Renal cortex interstitium (tissue), 11 donors: ENCODE results near the gene VGF. TPM values are rescaled to one million over a fixed set of nuclear protein-coding genes. Genes with fewer than 3 reads are reported as not detected.
A peak's percentile ranks its signal among the peaks of the same experiment; 100 is the strongest.
"Not testable (repeated sequence)": the region's sequence is repeated elsewhere in the genome, so short reads cannot be mapped to it uniquely, and the experiment has no call there.

Experiments used
- DNase-seq, 11 donors: peaks; one replicate each; pipeline ENCODE4 v3.0.0-alpha.2; 2013; ENCODE audit warnings: low read depth in 9 of 11, low spot score in 4 of 11; ENCODE audit errors: extremely low read depth in 1 of 11
- polyA plus RNA-seq, 3 donors: library from polyadenylated mRNA; unstranded; fragments of 120-200 nt; gene quantifications; one replicate each; pipeline ENCODE4 v1.2.1, GENCODE V29; 2013; ENCODE audit not compliant: insufficient read length in 3 of 3

Gene VGF
- polyA plus RNA-seq, 3 donors: 0.08 to 0.61 (median 0.17) TPM

DNA sequence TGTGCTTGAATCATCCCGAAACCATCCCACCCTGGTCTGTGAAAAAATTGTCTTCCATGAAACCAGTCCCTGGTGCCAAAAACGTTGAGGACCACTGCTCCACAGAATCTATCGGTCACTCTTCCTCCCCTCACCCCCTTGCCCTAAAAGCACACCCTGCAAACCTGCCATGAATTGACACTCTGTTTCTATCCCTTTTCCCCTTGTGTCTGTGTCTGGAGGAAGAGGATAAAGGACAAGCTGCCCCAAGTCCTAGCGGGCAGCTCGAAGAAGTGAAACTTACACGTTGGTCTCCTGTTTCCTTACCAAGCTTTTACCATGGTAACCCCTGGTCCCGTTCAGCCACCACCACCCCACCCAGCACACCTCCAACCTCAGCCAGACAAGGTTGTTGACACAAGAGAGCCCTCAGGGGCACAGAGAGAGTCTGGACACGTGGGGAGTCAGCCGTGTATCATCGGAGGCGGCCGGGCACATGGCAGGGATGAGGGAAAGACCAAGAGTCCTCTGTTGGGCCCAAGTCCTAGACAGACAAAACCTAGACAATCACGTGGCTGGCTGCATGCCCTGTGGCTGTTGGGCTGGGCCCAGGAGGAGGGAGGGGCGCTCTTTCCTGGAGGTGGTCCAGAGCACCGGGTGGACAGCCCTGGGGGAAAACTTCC, 39.2 kb downstream of the VGF start:
- DNase-seq: peak in 1 of 11 donors; percentile 38

DNA sequence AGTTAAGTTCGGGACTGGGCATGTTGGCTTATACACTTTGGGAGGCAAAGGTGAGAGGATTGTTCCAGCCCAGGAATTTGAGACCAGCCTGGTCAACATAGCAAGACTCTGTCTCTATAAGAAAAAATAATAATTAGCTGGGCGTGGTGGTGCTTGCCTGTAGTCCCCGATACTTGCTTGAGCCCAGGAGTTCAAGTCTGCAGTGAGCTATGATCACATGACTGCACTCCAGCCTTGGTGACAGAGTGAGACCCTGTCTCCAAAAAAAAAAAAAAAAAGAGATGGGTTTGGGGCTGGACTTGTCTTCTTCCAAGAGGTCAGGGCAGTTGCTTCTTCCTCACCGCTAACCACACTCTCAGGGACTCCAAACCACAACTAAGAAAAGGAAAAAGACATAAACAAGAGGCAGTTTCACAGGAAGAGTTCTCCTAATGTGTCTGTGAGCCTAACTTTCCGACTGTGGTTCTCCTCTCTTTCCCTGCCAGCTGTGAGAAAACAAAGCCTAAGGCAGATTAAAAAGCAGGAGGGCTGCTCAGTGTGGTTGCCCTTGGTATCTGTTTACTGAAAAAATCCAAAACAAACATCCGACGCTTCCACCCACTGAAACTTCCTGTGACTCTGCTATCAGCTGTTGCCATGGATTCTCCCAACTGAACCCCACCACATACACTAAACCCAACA, 40.9 kb downstream of the VGF start:
- peak in 2 of 11 donors; percentile 36 to 41 for DNase-seq

DNA sequence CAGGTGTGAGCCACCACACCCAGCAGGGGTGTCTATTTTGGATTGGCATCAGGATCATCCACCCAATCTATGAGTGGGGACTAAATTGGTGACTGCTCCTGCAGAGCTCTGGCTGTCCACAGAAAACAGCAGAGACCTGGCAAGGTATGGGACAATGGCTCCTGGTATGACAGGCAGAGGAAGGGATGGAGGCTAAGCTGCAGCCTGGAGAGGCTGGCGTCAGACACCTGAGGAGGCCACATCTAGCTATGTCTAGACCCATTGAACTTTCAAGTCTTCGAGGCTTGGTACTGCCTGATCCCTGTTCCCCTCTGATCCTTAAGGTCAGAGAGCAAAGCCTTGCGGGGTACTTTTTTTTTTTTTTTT, 41.7 kb downstream of the VGF start:
- DNase-seq: no peak

DNA sequence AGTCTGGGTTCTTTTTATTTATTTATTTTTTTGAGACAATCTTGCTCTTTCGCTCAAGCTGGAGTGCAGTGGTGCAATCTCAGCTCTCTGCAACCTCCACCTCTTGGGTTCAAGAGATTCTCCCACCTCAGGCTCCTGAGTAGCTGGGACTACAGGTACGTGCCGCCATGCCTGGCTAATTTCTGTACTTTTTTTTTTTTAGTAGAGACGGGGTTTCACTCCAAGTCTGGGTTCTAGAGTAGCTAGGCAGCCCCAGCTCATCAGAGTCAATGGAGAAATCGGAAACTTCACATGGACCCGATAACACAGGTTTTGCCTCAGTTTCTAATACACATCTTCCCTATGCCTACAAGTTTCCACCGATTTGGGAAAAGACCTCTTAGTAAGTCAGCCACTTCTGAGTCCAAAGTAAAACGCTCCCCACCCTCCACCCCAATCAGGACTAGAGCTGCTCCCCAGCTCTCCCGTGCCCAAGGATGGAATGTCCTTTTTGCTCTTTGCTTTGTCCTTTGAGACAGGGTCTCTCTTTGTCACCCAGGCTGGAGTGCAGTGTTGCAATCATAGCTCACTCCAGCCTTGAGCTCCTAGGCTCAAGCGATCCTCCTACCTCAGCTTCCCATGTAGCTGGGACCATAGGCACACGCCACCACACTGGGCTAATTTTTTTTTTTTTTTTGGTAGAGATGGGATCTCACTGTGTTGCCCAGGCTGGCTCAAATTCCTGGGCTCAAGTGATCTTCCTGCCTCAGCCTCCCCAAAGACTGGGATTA, 42.3 kb downstream of the VGF start:
- DNase-seq: no peak

DNA sequence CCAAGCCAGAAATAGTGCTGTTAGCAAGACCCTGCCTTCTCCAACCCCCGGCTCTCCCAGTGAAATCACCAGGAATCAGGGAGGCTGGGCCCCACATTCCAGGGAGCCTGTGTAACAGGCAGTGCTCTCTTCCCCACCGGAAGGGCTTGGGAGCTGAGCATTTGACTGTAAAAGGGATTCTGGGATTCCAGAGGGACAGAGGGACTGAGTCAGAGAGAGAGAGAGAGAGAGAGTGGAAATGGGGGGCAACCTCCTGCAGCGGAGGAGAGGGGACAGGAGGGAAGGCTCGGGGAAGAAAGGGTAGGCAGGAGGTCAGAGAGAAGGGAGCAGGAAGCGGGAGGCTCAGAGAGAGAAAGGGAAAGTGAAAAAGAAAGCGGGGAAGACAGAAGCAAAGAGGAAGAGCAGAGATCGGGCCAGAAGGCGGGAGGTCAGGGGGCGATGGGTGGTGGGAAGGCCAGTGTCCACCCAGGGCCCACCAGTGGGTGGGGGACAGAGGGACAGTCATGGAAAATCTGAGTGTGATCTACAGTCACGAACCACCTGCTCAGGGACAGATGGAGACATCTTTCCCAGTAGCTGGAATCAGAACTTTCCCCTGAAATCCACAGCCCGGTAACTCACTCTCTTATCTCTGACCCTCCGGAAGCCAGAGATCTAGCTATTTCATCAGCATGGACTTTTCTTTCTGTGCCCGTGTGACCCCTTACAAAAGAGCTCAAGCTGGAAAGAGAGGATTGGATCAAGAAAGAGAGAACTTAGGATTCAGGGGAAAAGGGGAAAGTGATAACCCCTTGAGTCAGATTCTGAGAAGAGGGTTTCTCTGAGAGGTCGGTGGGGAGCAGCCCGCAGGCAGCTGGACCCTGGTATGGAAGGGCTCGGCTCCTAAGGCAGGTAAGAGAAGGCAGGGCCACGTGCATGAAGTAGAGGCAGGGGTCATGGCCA, 43.1 kb downstream of the VGF start:
- DNase-seq: peak; percentile 68 to 91 (median 81)

DNA sequence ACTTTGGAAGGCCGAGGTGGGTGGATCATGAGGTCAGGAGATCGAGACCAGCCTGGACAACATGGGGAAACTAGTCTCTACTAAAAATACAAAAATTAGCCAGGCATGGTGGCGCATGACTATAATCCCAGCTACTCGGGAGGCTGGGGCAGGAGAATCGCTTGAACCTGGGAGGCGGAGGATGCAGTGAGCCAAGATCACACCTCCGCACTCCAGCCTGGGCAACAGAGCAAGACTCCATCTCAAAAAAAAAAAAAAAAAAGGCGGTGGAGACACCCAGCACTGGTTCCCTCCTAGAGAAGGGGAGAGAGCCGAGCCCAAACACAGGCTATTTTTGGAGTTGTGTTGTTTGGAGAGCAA, 43.8 kb downstream of the VGF start:
- not testable (repeated sequence) for DNase-seq

DNA sequence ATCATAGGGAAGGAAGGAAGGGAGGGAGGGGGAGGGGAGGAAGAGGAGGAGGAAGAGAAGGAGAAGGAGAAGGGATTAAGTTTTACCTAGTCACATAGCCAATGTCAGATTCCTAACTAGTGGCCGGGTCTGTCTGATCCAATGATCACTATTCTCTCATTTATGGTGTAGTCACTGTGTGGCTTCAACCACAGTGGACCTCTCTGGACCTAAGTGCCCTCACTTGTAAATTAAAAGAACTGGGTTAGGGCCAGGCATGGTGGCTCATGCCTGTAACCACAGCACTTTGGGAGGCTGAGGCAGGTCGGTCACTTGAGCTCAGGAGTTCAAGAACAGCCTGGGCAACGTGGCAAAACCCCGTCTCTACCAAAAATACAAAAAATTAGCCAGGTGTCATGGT, 45.1 kb downstream of the VGF start:
- no peak for DNase-seq

DNA sequence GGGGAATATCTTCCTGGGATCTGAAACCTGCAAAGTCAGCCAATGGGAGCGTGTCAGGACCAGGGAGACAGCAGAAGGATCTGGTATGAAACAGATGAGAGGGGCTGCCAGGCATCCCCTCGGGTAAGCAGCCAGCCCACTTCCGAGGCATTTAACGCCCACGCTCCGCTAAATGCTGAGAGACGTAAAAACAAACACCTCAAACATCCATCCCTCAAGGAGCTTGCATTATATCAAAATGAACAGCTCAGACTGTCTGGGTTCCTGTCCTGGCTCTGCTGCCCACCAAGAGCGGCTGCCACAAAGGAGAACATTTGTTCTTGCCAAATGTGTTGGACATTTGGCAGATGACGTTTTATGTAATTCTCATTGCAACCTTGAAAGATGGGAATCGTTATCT, 45.5 kb downstream of the VGF start:
- DNase-seq: no peak

DNA sequence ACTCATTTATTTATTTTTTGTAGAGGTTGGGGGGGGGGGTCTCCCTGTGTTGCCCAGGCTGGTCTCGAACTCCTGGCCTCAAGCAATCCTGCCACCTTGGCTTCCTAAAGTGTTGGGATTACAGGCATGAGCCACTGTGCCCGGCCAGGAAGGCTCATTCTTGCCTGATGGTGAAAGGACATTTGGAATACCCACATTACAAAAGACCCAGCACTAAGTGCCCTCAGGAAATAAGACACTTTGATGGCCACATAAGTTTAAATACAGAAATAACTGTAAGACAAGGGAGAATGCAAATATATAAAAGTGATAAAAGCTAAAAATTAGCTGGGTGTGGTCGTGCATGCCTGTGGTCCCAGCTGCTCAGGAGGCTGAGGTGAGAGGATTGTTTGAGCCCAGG, 46.5 kb downstream of the VGF start:
- DNase-seq: no peak

DNA sequence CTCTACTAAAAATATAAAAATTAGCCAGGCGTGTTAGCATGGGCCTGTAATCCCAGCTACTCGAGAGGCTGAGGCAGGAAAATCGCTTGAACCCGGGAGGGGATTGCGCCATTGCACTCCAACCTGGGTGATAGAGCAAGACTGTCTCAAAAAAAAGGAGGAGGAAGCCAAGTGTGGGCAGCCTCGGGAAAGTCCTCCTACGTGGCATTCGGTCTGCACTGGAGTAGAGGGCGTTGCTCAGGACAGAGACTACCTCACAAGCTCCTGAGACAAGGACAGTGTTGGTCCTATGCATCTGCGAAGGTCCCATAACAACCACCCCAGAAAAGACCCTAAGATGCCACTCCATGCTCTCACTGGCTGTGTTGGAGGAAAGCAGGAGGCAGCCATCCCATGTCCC, 48.5 kb downstream of the VGF start:
- DNase-seq: no peak

DNA sequence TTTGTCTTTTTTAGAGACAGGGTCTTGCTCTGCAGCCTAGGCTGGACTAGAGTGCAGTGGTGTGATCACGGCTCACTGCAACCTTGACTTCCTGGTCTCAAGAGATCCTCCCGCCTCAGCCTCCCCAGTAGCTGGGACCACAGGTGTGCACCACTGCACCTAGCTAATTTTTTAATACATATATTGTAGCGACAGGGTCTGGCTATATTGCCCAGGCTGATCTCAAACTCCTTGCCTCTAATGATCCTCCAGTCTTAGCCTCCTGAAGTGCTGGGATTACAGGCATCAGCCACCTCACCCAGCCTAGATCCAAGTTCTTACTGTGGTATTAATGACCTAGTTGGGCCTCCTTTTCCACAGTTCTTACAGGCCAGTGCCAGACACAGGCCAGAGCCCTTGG, 50.2 kb downstream of the VGF start:
- DNase-seq: no peak

DNA sequence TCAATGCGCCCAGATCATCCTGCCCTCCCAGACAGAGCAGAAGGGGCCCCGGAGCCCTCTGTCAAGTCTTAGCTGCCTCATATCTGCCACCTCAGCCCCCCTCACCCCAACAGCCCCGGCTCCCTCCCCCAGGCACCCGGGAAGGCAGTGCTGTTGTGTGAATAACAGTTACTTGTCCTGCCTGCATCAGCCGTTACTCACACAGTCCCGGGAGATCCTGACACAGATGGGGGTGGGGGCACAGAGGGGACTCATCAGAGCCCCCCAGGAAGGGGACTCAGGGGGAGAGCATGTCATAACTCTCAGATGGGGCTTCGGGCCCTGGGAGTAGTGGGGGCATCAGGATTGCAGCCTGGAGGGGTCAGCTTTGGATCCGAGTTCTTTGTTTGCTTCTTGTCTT, 50.9 kb downstream of the VGF start:
- DNase-seq: no peak

DNA sequence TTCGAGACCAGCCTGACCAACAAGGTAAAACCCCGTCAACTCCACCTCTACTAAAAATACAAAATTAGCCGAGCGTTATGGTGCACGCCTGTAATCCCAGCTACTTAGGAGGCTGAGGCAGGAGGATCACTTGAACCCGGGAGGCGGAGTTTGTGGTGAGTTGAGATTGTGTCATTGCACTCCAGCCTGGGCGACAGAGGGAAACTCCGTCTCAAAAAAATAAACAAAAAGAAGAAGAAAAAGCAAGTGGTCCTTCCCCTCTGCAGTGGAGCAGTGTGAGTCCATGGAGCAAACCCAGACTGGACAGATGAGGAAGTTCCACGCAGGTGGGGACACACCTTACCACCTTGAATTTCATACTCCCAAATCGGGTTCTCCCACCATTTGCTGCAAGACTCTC, 51.5 kb downstream of the VGF start:
- no peak for DNase-seq

DNA sequence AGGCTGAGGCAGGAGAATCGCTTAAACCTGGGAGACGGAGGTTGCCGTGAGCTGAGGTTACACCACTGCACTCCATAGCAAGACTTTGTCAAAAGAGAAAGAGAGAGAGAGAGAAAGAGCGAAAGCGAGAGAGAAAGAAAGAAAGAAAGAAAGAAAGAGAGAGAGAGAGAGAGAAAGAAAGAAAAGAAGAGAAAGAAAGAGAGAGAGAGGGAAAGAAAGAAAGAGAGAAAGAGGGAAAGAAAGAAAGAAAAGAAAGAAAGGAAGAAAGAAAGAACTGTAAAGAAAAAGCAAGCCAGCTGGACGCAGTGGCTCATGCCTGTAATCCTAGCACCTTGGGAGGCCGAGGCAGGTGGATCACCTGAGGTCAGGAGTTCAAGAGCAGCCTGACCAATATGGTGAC, 52.2 kb downstream of the VGF start:
- not testable (repeated sequence) for DNase-seq

Other genes starting within 250 kb of the VGF start
- gene MUC3A, start 216.0 kb downstream of the VGF start, polyA plus RNA-seq: 1 to 10 TPM in 1 of 3 donors, under 1 TPM in 2; 0.69 to 1.2 (median 0.72) TPM
- gene MUC12, start 196.0 kb downstream of the VGF start, polyA plus RNA-seq: under 1 TPM; 0.02 to 0.36 (median 0.22) TPM
- gene MUC17, start 145.5 kb downstream of the VGF start, polyA plus RNA-seq: under 1 TPM in 1 of 3 donors, not detected in 2; 0.39 TPM
- 10 to 100 TPM; 16.9 to 22.3 (median 17.0) TPM for gene TRIM56, start 80.1 kb downstream of the VGF start, polyA plus RNA-seq
- 1 to 10 TPM in 2 of 3 donors, under 1 TPM in 1; 0.89 to 1.5 (median 1.1) TPM for gene SERPINE1, start 38.5 kb downstream of the VGF start, polyA plus RNA-seq
- 10 to 100 TPM; 63.4 to 77.4 (median 73.4) TPM for gene AP1S1, start 11.1 kb downstream of the VGF start, polyA plus RNA-seq
- under 1 TPM in 2 of 3 donors, not detected in 1; 0.06 to 0.08 TPM for gene NAT16, start 14.7 kb upstream of the VGF start, polyA plus RNA-seq
- gene MOGAT3, start 35.5 kb upstream of the VGF start, polyA plus RNA-seq: 1 to 10 TPM in 1 of 3 donors, under 1 TPM in 2; 0.53 to 1.5 (median 0.99) TPM
- 10 to 100 TPM; 43.6 to 54.4 (median 53.0) TPM for gene PLOD3, start 52.0 kb upstream of the VGF start, polyA plus RNA-seq
- gene ZNHIT1, start 52.6 kb upstream of the VGF start, polyA plus RNA-seq: 10 to 100 TPM; 50.2 to 76.5 (median 68.2) TPM
- gene CLDN15, start 72.2 kb upstream of the VGF start, polyA plus RNA-seq: 10 to 100 TPM in 2 of 3 donors, 1 to 10 TPM in 1; 8.2 to 19.5 (median 12.1) TPM
- gene FIS1, start 79.5 kb upstream of the VGF start, polyA plus RNA-seq: 100 to 1,000 TPM; 131 to 168 (median 139) TPM
- gene IFT22, start 156.2 kb upstream of the VGF start, polyA plus RNA-seq: 10 to 100 TPM; 71.4 to 78.3 (median 73.1) TPM
- gene COL26A1, start 197.3 kb upstream of the VGF start, polyA plus RNA-seq: 10 to 100 TPM; 22.3 to 34.7 (median 28.3) TPM